Measurements from ENCODE around the gene VSIG10L2.

- TF ChIP-seq CTCF (IDR thresholded peaks at IDR 0.05): no peak
- no peak for TF ChIP-seq POLR2A (IDR thresholded peaks at IDR 0.05)
These were observed 6.7 kb downstream of the VSIG10L2 start for GRCh38 chr11:125952559-125952958.

All from upper lobe of left lung (tissue), 4 donors.